Right lobe of liver (tissue), 6 donors: ENCODE measurements around the gene OR51A2. TPM values are rescaled to one million over a fixed set of nuclear protein-coding genes. Genes with fewer than 3 reads are reported as not detected.

ENCODE experiments used
- ATAC-seq, 4 donors: fragments of 200-7000 bp; cut with Tn5 transposase; one replicate each; pipeline ENCODE4 v1.9.1; 2020; ENCODE audit warnings: mild to moderate bottlenecking in 4 of 4, moderate library complexity in 4 of 4
- DNase-seq, 3 donors: peaks; one replicate each; pipeline ENCODE4 v3.0.0-alpha.2; 2020
- H3K27ac ChIP-seq, 3 donors: fragments of 200-600 bp; one replicate each; pipeline ENCODE4 v1.8.0; 2022
- H3K27me3 ChIP-seq, 2 donors: fragments of 200-600 bp; one replicate each; pipeline ENCODE4 v1.8.0; 2022
- H3K36me3 ChIP-seq, 4 donors: fragments of 200-600 bp; sonication (generic) in 1 of 4; one replicate each; pipeline versions ENCODE4 v1.5.1 to v1.8.0; 2017 to 2022; ENCODE audit warnings: control low read depth in 1 of 4
- H3K4me1 ChIP-seq, 4 donors: fragments of 200-600 bp; sonication (generic) in 1 of 4; one replicate each; pipeline versions ENCODE4 v1.5.1 to v1.8.0; 2017 to 2022; ENCODE audit warnings: control low read depth in 1 of 4
- H3K4me3 ChIP-seq, 3 donors: fragments of 200-600 bp; one replicate each; pipeline ENCODE4 v1.8.0; 2022
- H3K9me3 ChIP-seq, 4 donors: fragments of 200-600 bp; sonication (generic) in 1 of 4; one replicate each; pipeline versions ENCODE4 v1.5.1 to v1.8.0; 2017 to 2022; ENCODE audit warnings: control low read depth in 1 of 4
- CTCF ChIP-seq, 4 donors: fragments of 200-600 bp in 3 of 4; fragments of 450-650 bp in 1 of 4; IDR thresholded peaks; one replicate each; pipeline versions ENCODE4 v1.5.1 to v1.8.0; 2016 to 2022; ENCODE audit warnings: antibody characterized with exemption in 4 of 4, mild to moderate bottlenecking in 2 of 4
- POLR2A ChIP-seq: fragments of 450-650 bp; IDR thresholded peaks from one replicate; pipeline ENCODE4 v1.6.1; 2017; ENCODE audit warnings: antibody characterized with exemption, mild to moderate bottlenecking
- WGBS: methylation state at CpG from one replicate; pipeline ENCODE4 v1.1.6; 2018; ENCODE audit warnings: low coverage, low lambda C conversion rate; ENCODE audit not compliant: insufficient coverage; ENCODE audit errors: missing lambda C conversion rate; 5-methylcytosine and 5-hydroxymethylcytosine counted together
- intact Hi-C, 2 donors: fragments of 100-400 bp; cut with DNase I; formaldehyde crosslinking; loops; one replicate each; pipeline versions ENCODE4 v1.11.2 to v1.14.1; 2022
- total RNA-seq, 6 experiments: library from RNA; depleted of rRNA in 2 of 6; stranded (reverse); fragments of >200 nt in 2 of 6; fragmentation: NEBNext Ultra II Directional in 3 of 6; extraction: Animal tissue kit (Norgen Biotek cat#: 25700) in 3 of 6; gene quantifications; one replicate each; pipeline versions ENCODE4 v1.1.0 to v1.2.4, GENCODE V29; 2016 to 2023
- donor health status: DM: no; HTN: yes; CAD: no.
- donor health status: DM: no; HTN: no; CAD: no.
- donor health status: DM: no; HTN: no; CAD: no.
- donor health status: DM: no; HTN: yes; CAD: no.
- donor health status: DM: no; HTN: yes; CAD: no.

The OR51A2 gene
- total RNA-seq, 6 experiments from 2014 or later, result not detected

- Histone ChIP-seq H3K4me1 (no peaks in the 10 kb centered on the region), H3K27ac (no peak overlapping the region), H3K9me3 (no peaks in the 10 kb centered on the region), H3K4me3 (no peak overlapping the region), H3K36me3 (no peaks in the 10 kb centered on the region), H3K27me3 (no peaks in the 10 kb centered on the region)
- no peak for DNase-seq
- no peak for ATAC-seq
- 29% methylated on average over 2 of the region's 4 CpGs for WGBS
- TF ChIP-seq CTCF (IDR thresholded peaks at IDR 0.05) (no peak), POLR2A (no peak)
- intact Hi-C loops, result no loop called here
These were observed 1.9 kb upstream of the OR51A2 start for GRCh38 chr11:4957396-4957795.

GRCh38 chr11:4947505-4947904 lies 8.0 kb downstream of the OR51A2 start, which contains the start of gene OR51A4:
Gene OR51A4 (minus strand): TSS chr11:4947605. CDS start chr11:4947100, 505 bp downstream.
- TF ChIP-seq POLR2A, result no peak
- no peak for TF ChIP-seq CTCF (IDR thresholded peaks at IDR 0.05)

GRCh38 chr11:4936745-4937144 lies 18.8 kb downstream of the OR51A2 start:
- TF ChIP-seq CTCF (IDR thresholded peaks at IDR 0.05) (no peak), POLR2A (no peak)
- Histone ChIP-seq H3K27ac (no peak overlapping the region), H3K9me3 (no peaks in the 10 kb centered on the region), H3K27me3 (no peaks in the 10 kb centered on the region), H3K4me1 (no peaks in the 10 kb centered on the region), H3K36me3 (no peaks in the 10 kb centered on the region), H3K4me3 (no peak overlapping the region)
- no peak for DNase-seq
- WGBS, result 47% methylated on average over 3 of the region's 3 CpGs
- intact Hi-C loops, result no loop called here
- no peak for ATAC-seq

More at GRCh38 chr11:4947505-4947904, 8.0 kb downstream of the OR51A2 start, which contains the start of gene OR51A4:
- Histone ChIP-seq H3K4me3 (no peak within 1 kb of the TSS), H3K27me3 (no peaks in the 10 kb centered on the region), H3K9me3 (no peaks in the 10 kb centered on the region), H3K27ac (no peak within 1 kb of the TSS), H3K36me3 (no peaks in the 10 kb centered on the region), H3K4me1 (no peaks in the 10 kb centered on the region)
- DNase-seq (no peak), ATAC-seq (no peak)
- intact Hi-C loops, result no loop called here

- TF ChIP-seq POLR2A, result no peak
- TF ChIP-seq CTCF (IDR thresholded peaks at IDR 0.05), result no peak
These were observed 22.8 kb downstream of the OR51A2 start for GRCh38 chr11:4932751-4933150.

GRCh38 chr11:4926608-4927007 lies 28.9 kb downstream of the OR51A2 start:
- intact Hi-C loops, result no loop called here
- H3K9me3 ChIP-seq, result no peaks in the 10 kb centered on the region
- DNase-seq, result no peak
- no peak overlapping the region for H3K27ac ChIP-seq
- no peaks in the 10 kb centered on the region for H3K27me3 ChIP-seq
- no peaks in the 10 kb centered on the region for H3K36me3 ChIP-seq
- no peak overlapping the region for H3K4me3 ChIP-seq
- H3K4me1 ChIP-seq, result no peaks in the 10 kb centered on the region
- TF ChIP-seq POLR2A, result no peak
- no peak for TF ChIP-seq CTCF (IDR thresholded peaks at IDR 0.05)
- no peak for ATAC-seq

More at GRCh38 chr11:4932751-4933150, 22.8 kb downstream of the OR51A2 start:
- intact Hi-C loops, result no loop called here
- Histone ChIP-seq H3K9me3 (no peaks in the 10 kb centered on the region), H3K27ac (no peak overlapping the region), H3K4me3 (no peak overlapping the region), H3K27me3 (no peaks in the 10 kb centered on the region), H3K36me3 (no peaks in the 10 kb centered on the region), H3K4me1 (no peaks in the 10 kb centered on the region)
- WGBS, result 40% methylated on average over 4 of the region's 4 CpGs
- no peak for ATAC-seq
- no peak for DNase-seq
